Measurements from ENCODE around the gene CPAMD8. TPM values are rescaled to one million over a fixed set of nuclear protein-coding genes. Genes with fewer than 3 reads are reported as not detected.

Gene CPAMD8
- total RNA-seq, 1 donor from 2014 or later: 82.5 TPM

GRCh38 chr19:16895467-16896145 is 131.0 kb downstream of the CPAMD8 start:
- TF ChIP-seq CTCF (IDR thresholded peaks at IDR 0.05): no peak
- no peak overlapping the region for H3K27ac ChIP-seq
- H3K4me1 ChIP-seq: peaks cover 3% of the 10 kb centered on the region in 2 donors
- H3K36me3 ChIP-seq: no peaks in the 10 kb centered on the region
- no peak for DNase-seq (ENCODE audit: low spot score in 2 of 2)
- H3K4me3 ChIP-seq: peak overlapping the region; percentile 60 to 87
- H3K9me3 ChIP-seq: no peaks in the 10 kb centered on the region
- H3K27me3 ChIP-seq: no peaks in the 10 kb centered on the region
- intact Hi-C loops (cut with DNase I): no loop called here

- Histone ChIP-seq H3K4me3 (no peak overlapping the region), H3K9me3 (no peaks in the 10 kb centered on the region), H3K36me3 (no peaks in the 10 kb centered on the region), H3K4me1 (peaks cover 3% of the 10 kb centered on the region in 2 donors), H3K27me3 (no peaks in the 10 kb centered on the region), H3K27ac (no peak overlapping the region)
- DNase-seq (ENCODE audit: low spot score in 2 of 2): no peak
- no peak for TF ChIP-seq CTCF (IDR thresholded peaks at IDR 0.05)
- intact Hi-C loops (cut with DNase I): no loop called here
These were observed 132.5 kb downstream of the CPAMD8 start for GRCh38 chr19:16894080-16894479.

GRCh38 chr19:16893686-16893989 is 133.0 kb downstream of the CPAMD8 start:
- TF ChIP-seq CTCF (IDR thresholded peaks at IDR 0.05): no peak
- Histone ChIP-seq H3K4me3 (no peak overlapping the region), H3K4me1 (peaks cover 3% of the 10 kb centered on the region in 2 donors), H3K27ac (no peak overlapping the region), H3K27me3 (no peaks in the 10 kb centered on the region), H3K9me3 (no peaks in the 10 kb centered on the region), H3K36me3 (no peaks in the 10 kb centered on the region)
- no peak for DNase-seq (ENCODE audit: low spot score in 2 of 2)
- intact Hi-C loops (cut with DNase I): no loop called here

GRCh38 chr19:16892868-16893685 is 133.5 kb downstream of the CPAMD8 start:
- no peaks in the 10 kb centered on the region for H3K27me3 ChIP-seq
- intact Hi-C loops (cut with DNase I): no loop called here

GRCh38 chr19:16892436-16892835 is 134.2 kb downstream of the CPAMD8 start:
- Histone ChIP-seq H3K4me3 (no peak overlapping the region), H3K9me3 (no peaks in the 10 kb centered on the region), H3K27me3 (no peaks in the 10 kb centered on the region), H3K36me3 (no peaks in the 10 kb centered on the region), H3K27ac (no peak overlapping the region), H3K4me1 (peaks cover 3% of the 10 kb centered on the region in 2 donors)
- intact Hi-C loops (cut with DNase I): no loop called here
- DNase-seq (ENCODE audit: low spot score in 2 of 2): no peak
- TF ChIP-seq CTCF (IDR thresholded peaks at IDR 0.05): no peak

More at GRCh38 chr19:16892868-16893685, 133.5 kb downstream of the CPAMD8 start:
- DNase-seq (ENCODE audit: low spot score in 2 of 2): no peak
- Histone ChIP-seq H3K36me3 (no peaks in the 10 kb centered on the region), H3K9me3 (no peaks in the 10 kb centered on the region), H3K27ac (no peak overlapping the region), H3K4me3 (no peak overlapping the region), H3K4me1 (peaks cover 3% of the 10 kb centered on the region in 2 donors)
- TF ChIP-seq CTCF (IDR thresholded peaks at IDR 0.05): no peak
